Retinal pigment epithelial cell (primary cell): ENCODE measurements around the gene ABCG5.

Experiments
- DNase-seq: peaks from one replicate; pipeline ENCODE4 v3.0.0-alpha.2; 2010; ENCODE audit warnings: low read depth
- H3K4me3 ChIP-seq: 2 replicates; pipeline ENCODE4 v1.5.1; 2011; ENCODE audit warnings: mild to moderate bottlenecking, low read length, control low read depth, moderate library complexity
- TF ChIP-seq, protein P1 (sequence below): conservative IDR thresholded peaks from 2 replicates; pipeline ENCODE4 v1.5.1; 2011; ENCODE audit warnings: low read depth, low read length, control low read depth, inconsistent platforms

The ABCG5 gene

DNA sequence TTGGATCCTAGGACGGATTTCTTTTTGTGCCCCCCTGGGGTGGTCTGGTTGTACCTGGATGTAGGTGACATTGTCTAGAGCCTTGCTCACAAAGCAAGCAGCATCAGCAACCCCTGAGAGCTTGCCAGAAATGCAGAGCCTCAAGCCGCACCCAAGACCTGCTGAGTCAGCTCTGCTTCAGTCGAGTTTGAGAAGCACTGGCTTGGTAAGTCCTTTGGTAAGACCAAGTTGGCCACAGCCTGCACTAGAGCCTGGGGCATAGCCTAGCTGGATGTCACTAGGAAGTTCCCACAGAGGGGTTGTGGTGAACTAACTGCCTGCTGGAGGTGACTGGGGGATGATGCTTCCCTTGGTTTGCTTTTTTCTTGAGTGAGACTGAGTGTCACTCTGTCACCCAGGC, 6.2 kb downstream of the ABCG5 start:
- H3K4me3 ChIP-seq: no peak overlapping the region
- no peak for DNase-seq
- TF ChIP-seq, protein P1, sequence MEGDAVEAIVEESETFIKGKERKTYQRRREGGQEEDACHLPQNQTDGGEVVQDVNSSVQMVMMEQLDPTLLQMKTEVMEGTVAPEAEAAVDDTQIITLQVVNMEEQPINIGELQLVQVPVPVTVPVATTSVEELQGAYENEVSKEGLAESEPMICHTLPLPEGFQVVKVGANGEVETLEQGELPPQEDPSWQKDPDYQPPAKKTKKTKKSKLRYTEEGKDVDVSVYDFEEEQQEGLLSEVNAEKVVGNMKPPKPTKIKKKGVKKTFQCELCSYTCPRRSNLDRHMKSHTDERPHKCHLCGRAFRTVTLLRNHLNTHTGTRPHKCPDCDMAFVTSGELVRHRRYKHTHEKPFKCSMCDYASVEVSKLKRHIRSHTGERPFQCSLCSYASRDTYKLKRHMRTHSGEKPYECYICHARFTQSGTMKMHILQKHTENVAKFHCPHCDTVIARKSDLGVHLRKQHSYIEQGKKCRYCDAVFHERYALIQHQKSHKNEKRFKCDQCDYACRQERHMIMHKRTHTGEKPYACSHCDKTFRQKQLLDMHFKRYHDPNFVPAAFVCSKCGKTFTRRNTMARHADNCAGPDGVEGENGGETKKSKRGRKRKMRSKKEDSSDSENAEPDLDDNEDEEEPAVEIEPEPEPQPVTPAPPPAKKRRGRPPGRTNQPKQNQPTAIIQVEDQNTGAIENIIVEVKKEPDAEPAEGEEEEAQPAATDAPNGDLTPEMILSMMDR: no peak

GRCh38 chr2:43831543-43832294, 6.9 kb downstream of the ABCG5 start:
- DNase-seq: no peak
- TF ChIP-seq, protein P1: no peak
- peak overlapping the region; percentile 49 for H3K4me3 ChIP-seq

DNA sequence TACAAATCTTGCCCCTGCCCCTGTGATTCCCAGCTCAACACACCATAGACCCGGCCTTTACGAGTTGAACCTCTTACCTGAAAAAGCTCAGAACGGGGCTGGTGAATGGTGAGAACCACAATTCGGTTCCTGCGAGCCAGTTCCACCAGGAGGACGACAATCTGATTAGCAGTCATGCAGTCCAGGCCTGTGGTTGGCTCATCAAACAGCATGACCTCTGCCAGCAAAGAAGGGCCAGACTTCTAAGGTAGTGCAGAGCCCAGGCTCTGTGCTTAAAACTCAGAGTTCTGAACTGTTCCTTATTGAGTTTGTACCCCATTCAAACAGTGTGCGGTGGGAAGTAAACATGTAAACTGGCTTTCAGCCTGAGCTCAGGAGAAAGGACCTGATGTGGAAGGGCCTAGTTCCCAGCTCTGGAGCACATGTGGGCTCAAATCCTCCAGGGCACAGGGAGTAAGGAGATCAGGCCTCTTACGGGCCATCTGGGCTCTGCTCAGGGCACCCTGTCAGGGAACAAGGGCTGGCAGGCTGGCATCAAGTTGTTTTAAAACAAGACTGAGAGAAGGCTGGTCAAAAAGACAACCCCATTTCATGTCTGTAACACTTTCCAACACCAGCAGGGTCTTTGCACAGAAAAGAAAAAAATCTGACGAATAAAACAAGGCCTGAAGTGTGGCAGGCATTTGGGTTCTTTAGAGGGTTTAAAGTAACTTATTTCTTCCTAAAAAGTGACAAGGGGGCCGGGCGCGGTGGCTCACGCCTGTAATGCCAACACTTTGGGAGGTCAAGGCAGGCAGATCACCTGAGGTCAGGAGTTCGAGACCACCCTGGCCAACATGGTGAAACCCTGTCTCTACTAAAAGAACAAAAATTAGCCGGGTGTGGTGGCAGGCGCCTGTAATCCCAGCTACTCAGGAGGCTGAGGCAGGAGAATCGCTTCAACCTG, 12.1 kb downstream of the ABCG5 start:
- TF ChIP-seq, protein P1: no peak
- no peak overlapping the region for H3K4me3 ChIP-seq

DNA sequence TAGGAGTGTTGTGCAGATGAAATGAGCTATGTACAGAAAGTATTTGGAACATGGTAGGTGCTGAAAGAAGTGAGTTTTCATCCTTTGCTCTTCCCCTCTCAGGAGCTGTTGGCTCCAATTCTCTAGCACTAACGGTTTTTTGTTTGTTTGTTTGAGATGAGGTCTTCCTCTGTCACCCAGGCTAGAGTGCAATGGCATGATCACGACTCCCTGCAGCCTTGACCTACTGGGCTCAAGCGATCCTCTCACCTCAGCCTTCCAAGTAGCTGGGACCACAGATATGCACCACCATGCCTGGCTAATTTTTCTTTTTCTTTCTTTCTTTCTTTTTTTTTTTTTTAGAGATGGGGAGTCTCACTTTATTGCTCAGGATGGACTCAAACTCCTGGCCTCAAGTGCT, 12.8 kb downstream of the ABCG5 start:
- TF ChIP-seq, protein P1: no peak

More for the DNA sequence above, 12.1 kb downstream of the ABCG5 start:
- DNase-seq: no peak

DNA sequence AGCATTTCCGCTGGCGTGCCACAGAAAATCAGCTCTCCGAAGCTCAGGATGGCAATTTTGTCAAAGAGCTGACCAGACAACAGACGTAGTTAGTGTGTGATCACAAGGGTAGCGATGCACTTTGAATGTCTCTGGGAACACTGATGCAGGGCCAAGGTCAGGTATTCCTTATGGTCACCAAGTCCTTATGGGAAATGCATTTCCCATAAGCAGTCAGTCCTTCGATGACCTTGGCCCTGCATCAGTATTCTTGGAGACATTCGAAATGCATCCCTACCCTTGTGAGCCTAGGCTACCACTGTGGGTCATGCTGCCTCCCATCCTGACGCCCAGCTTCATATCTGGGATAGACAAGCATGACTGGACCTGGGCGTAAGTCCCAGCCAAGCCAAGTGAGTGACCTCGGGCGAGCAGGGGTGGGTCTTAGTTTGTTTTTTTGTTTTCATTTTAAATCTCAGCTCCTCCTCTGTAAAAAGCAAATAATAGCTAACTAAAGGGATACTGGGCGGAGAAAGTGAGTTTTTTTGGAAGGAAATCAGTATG, 13.6 kb downstream of the ABCG5 start:
- no peak overlapping the region for H3K4me3 ChIP-seq
- DNase-seq: no peak
- TF ChIP-seq, protein P1: no peak

More for the DNA sequence above, 12.8 kb downstream of the ABCG5 start:
- no peak overlapping the region for H3K4me3 ChIP-seq
- DNase-seq: no peak

DNA sequence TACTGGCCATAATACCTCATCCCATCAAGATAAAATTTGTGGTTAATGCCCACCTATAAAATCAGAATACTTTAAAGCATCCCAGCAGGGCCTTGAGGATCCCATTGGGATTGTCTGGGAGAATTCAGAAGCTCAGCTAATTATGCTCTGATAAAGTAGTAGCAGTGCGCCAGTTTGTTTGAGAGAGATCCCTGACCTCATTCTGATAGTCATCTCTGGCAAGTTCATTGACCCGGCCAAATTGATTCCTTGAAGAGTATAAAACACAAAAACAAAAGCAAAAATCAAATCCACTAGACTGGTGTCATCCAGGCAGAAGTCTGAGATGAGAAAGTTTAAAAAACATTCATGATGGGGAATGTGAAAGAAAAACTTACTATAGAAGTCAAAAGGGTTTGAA, 14.1 kb downstream of the ABCG5 start:
- TF ChIP-seq, protein P1: no peak
- no peak for DNase-seq
- no peak overlapping the region for H3K4me3 ChIP-seq
